KMS-11 (cell line): ENCODE data around the gene CPED1.

Source experiments
- H2AFZ ChIP-seq: fragments of 200-600 bp; sonication (generic); 2 replicates; pipeline ENCODE4 v1.6.1; 2016; ENCODE audit warnings: antibody characterized with exemption, mixed run types, low read depth
- H3K27ac ChIP-seq: fragments of 200-600 bp; sonication (generic); 2 replicates; pipeline ENCODE4 v1.6.1; 2016; ENCODE audit warnings: mild to moderate bottlenecking, mixed run types
- H3K27me3 ChIP-seq: fragments of 200-600 bp; sonication (generic); 2 replicates; pipeline ENCODE4 v1.6.1; 2017; ENCODE audit warnings: mild to moderate bottlenecking, low read depth, mixed run types, moderate library complexity; ENCODE audit not compliant: insufficient read depth
- H3K36me3 ChIP-seq: fragments of 200-600 bp; sonication (generic); 2 replicates; pipeline ENCODE4 v1.6.1; 2017; ENCODE audit warnings: mild to moderate bottlenecking, mixed run types; ENCODE audit not compliant: insufficient read depth
- H3K4me1 ChIP-seq: fragments of 200-600 bp; sonication (generic); 2 replicates; pipeline ENCODE4 v1.6.1; 2016; ENCODE audit warnings: mild to moderate bottlenecking, low read depth, mixed run types; ENCODE audit not compliant: poor library complexity, severe bottlenecking
- H3K4me2 ChIP-seq: fragments of 200-600 bp; sonication (generic); 2 replicates; pipeline ENCODE4 v1.7.0; 2016; ENCODE audit warnings: mild to moderate bottlenecking, mixed run types
- H3K4me3 ChIP-seq: fragments of 200-600 bp; sonication (generic); IDR thresholded peaks from 2 replicates; pipeline ENCODE4 v1.6.1; 2017; ENCODE audit warnings: low read depth, low read length, mixed read lengths; ENCODE audit not compliant: insufficient read depth
- H3K79me2 ChIP-seq: fragments of 200-600 bp; sonication (generic); 2 replicates; pipeline ENCODE4 v1.6.1; 2016; ENCODE audit warnings: low read depth, mixed run types; ENCODE audit not compliant: insufficient read depth
- H3K9ac ChIP-seq: fragments of 200-600 bp; sonication (generic); 2 replicates; pipeline ENCODE4 v1.6.1; 2016; ENCODE audit warnings: mild to moderate bottlenecking, mixed run types
- H4K20me1 ChIP-seq: fragments of 200-600 bp; sonication (generic); 2 replicates; pipeline ENCODE4 v1.6.1; 2016; ENCODE audit warnings: mild to moderate bottlenecking, mixed run types; ENCODE audit not compliant: insufficient read depth
- TF ChIP-seq, protein P1 (sequence below): fragments of 200-600 bp; sonication (generic); conservative IDR thresholded peaks from 2 replicates; pipeline ENCODE4 v1.6.1; 2017; ENCODE audit warnings: low read depth, mild to moderate bottlenecking, antibody characterized with exemption, low read length, moderate library complexity, mixed read lengths

The CPED1 gene

DNA sequence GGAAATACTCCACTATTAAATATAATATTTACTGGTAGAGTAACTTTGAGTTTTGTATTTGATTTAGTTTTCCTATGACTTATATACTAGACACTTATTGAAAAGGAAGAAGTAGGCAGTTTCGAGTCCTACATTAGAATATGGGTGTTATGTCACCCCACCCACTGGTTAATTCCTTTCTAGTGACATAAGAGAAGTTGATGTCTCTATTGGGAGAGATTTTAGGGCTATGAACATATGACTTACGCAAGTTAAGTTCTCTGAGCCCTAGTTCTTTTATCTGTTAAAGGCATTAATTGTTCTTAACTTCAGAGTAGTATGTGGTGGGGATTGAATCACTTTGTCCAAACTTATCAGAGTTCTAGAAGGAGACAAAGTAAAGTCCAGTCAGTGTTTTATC is 30.5 kb downstream of the CPED1 start:
- no peak overlapping the region for H2AFZ ChIP-seq
- no peak overlapping the region for H3K9ac ChIP-seq
- no peak overlapping the region for H3K4me2 ChIP-seq
- TF ChIP-seq, protein P1, sequence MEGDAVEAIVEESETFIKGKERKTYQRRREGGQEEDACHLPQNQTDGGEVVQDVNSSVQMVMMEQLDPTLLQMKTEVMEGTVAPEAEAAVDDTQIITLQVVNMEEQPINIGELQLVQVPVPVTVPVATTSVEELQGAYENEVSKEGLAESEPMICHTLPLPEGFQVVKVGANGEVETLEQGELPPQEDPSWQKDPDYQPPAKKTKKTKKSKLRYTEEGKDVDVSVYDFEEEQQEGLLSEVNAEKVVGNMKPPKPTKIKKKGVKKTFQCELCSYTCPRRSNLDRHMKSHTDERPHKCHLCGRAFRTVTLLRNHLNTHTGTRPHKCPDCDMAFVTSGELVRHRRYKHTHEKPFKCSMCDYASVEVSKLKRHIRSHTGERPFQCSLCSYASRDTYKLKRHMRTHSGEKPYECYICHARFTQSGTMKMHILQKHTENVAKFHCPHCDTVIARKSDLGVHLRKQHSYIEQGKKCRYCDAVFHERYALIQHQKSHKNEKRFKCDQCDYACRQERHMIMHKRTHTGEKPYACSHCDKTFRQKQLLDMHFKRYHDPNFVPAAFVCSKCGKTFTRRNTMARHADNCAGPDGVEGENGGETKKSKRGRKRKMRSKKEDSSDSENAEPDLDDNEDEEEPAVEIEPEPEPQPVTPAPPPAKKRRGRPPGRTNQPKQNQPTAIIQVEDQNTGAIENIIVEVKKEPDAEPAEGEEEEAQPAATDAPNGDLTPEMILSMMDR = no peak
- H3K79me2 ChIP-seq = no peaks in the 10 kb centered on the region
- no peak overlapping the region for H3K27ac ChIP-seq
- no peak overlapping the region for H3K4me3 ChIP-seq
- no peaks in the 10 kb centered on the region for H3K4me1 ChIP-seq
- no peaks in the 10 kb centered on the region for H3K36me3 ChIP-seq
- H3K27me3 ChIP-seq = no peaks in the 10 kb centered on the region
- no peaks in the 10 kb centered on the region for H4K20me1 ChIP-seq

DNA sequence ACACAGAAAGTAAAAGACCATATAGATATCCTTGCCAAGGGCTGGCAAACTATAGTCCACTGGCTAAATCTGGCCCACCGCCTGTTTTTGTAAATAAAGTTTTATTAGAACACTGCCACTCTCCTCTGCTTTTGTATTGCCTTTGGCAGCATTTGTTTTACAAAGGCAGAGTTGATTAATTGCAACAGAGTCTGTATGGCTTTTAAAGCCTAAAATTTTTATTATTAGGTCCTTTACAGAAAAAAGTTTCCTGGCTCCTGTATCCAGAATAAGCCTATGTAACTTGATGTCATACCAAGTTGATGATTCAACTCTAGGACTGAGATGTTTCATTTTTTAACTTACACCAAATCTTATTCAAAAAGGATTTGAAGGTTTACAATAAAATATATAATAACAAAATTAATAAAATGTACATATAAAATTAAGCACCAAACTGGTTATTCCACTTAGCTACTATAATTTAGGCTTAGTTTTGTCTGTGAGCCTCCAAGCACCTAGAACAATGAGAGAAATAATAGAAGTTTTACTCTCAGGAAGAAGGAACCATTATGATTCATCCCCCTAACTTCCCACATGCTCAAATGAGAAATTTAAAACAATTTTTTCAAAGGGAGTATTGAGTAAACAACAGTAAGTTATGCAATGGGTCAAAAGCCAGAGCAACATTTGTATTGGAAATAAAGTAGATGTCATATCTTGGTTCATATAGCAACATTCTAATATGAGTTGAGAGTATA is 31.9 kb downstream of the CPED1 start:
- no peak overlapping the region for H3K9ac ChIP-seq
- H3K4me2 ChIP-seq = no peak overlapping the region
- no peak overlapping the region for H3K27ac ChIP-seq
- H3K4me3 ChIP-seq = no peak overlapping the region
- no peaks in the 10 kb centered on the region for H4K20me1 ChIP-seq
- no peaks in the 10 kb centered on the region for H3K27me3 ChIP-seq
- H3K79me2 ChIP-seq = no peaks in the 10 kb centered on the region
- no peaks in the 10 kb centered on the region for H3K36me3 ChIP-seq
- TF ChIP-seq, protein P1 = no peak
- no peaks in the 10 kb centered on the region for H3K4me1 ChIP-seq
- H2AFZ ChIP-seq = no peak overlapping the region

DNA sequence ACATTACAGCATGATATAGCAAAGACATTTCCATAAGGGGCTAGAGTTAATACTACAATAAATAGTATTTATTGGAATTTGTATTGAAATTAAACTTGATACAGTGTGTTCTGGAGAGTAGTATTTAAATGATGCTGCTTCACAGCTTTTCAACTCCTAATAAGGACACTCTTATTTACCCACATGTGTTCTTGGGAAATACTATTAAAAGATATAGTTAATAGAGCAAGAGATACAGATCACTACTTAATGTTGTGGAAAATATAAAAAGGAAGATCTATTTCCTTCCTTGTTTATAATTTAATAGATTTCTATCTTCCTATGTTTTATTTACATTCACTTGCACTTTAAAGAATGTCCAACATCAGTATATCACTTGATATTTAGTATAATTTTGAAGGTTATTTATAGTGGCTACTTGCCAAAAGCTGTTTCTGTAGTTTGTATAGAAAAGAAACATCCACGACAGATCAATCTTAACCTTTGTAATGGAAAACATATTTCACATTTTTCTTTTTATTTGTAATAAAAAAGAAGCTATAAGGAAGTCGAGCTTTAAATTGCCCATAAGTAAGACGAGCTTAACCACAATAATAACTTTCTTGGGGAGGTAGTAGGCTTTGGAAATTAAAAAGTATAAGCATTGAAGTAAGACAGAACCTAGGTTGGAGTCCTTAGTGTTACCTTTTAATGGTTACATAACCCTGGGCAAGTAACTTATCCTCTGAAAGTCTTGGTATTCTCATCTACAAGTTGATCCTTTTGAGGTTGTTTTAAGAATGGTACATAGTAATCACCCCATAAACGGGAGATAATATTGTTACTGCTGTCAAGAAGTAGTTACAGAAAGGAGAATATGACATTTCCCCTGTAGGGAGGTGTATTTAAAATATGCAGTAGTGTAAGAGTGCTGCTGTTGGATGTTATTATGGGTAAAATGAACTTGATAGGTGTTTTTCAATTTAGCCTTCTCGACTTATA is 32.8 kb downstream of the CPED1 start:
- H3K9ac ChIP-seq = no peak overlapping the region
- peaks cover 4% of the 10 kb centered on the region for H3K4me1 ChIP-seq
- TF ChIP-seq, protein P1 = no peak
- no peaks in the 10 kb centered on the region for H3K36me3 ChIP-seq
- no peaks in the 10 kb centered on the region for H4K20me1 ChIP-seq
- no peaks in the 10 kb centered on the region for H3K27me3 ChIP-seq
- H3K27ac ChIP-seq = no peak overlapping the region
- no peak overlapping the region for H3K4me3 ChIP-seq
- H2AFZ ChIP-seq = no peak overlapping the region
- H3K79me2 ChIP-seq = no peaks in the 10 kb centered on the region
- H3K4me2 ChIP-seq = no peak overlapping the region

DNA sequence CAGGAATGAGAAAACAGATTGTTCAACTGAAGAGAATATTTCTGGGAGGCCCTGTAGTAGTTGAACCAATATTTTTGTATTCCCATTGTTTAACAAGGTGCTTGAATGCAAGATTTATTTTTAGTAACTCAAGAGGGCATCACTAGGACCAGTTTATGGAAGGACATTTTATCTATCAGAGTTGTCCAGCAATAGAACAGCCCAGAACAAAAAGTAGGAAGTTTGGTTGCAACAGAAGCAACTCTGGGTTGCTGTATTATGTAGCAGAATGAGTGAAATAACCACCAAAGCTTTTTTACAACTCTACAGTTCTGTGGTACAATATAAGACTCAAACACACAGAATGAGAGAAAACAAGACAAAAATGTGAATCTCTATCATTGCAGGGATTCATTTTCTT is 34.7 kb downstream of the CPED1 start:
- no peaks in the 10 kb centered on the region for H3K27me3 ChIP-seq
- no peak overlapping the region for H3K4me2 ChIP-seq
- no peak overlapping the region for H2AFZ ChIP-seq
- TF ChIP-seq, protein P1 = no peak
- no peak overlapping the region for H3K9ac ChIP-seq
- no peak overlapping the region for H3K27ac ChIP-seq
- H3K4me3 ChIP-seq = no peak overlapping the region
- H4K20me1 ChIP-seq = no peaks in the 10 kb centered on the region
- no peaks in the 10 kb centered on the region for H3K36me3 ChIP-seq
- H3K79me2 ChIP-seq = no peaks in the 10 kb centered on the region
- H3K4me1 ChIP-seq = peaks cover 5% of the 10 kb centered on the region
